ENCODE measurements around the gene TENT4B. TPM values are rescaled to one million over a fixed set of nuclear protein-coding genes. Genes with fewer than 3 reads are reported as not detected.

The TENT4B gene
- total and polyA plus RNA-seq, 8 donors: 1.9 to 7.2 (median 5.3) TPM

DNA sequence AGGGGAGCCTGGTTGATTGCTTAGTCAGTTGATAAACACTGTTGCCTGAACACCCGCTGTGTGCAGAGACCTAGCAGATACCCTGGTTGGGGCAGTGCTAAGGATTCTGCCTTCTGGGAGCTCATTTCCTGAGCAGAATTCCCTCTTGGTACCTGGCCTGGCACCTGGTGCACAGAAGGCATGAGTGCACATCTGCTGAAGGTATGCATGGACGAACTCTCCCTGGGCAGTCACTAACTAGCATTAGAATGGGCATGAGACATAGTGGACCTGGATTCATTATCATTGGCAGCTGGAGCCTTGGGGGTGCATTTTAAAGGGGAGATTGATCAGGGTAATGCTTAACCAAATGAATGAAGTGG is 126.4 kb downstream of the TENT4B start:
- H3K27ac ChIP-seq: peak overlapping the region in 1 of 4 donors; percentile 13
- TF ChIP-seq, protein P1, sequence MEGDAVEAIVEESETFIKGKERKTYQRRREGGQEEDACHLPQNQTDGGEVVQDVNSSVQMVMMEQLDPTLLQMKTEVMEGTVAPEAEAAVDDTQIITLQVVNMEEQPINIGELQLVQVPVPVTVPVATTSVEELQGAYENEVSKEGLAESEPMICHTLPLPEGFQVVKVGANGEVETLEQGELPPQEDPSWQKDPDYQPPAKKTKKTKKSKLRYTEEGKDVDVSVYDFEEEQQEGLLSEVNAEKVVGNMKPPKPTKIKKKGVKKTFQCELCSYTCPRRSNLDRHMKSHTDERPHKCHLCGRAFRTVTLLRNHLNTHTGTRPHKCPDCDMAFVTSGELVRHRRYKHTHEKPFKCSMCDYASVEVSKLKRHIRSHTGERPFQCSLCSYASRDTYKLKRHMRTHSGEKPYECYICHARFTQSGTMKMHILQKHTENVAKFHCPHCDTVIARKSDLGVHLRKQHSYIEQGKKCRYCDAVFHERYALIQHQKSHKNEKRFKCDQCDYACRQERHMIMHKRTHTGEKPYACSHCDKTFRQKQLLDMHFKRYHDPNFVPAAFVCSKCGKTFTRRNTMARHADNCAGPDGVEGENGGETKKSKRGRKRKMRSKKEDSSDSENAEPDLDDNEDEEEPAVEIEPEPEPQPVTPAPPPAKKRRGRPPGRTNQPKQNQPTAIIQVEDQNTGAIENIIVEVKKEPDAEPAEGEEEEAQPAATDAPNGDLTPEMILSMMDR (IDR thresholded peaks at IDR 0.05): no peak
- FAIRE-seq (no peak), DNase-seq (peak in 1 of 6 donors; percentile 12), ATAC-seq (no peak)
- H3K36me3 ChIP-seq: no peaks in the 10 kb centered on the region
- 75 to 88% methylated on average over 2 of the region's 2 CpGs for WGBS, 2 donors
- no peak overlapping the region for H3K4me3 ChIP-seq
- no peaks in the 10 kb centered on the region for H3K9me3 ChIP-seq
- intact Hi-C loops (cut with DNase I): no loop called here
- H3K27me3 ChIP-seq: no peaks in the 10 kb centered on the region
- no peaks in the 10 kb centered on the region for H3K4me1 ChIP-seq

DNA sequence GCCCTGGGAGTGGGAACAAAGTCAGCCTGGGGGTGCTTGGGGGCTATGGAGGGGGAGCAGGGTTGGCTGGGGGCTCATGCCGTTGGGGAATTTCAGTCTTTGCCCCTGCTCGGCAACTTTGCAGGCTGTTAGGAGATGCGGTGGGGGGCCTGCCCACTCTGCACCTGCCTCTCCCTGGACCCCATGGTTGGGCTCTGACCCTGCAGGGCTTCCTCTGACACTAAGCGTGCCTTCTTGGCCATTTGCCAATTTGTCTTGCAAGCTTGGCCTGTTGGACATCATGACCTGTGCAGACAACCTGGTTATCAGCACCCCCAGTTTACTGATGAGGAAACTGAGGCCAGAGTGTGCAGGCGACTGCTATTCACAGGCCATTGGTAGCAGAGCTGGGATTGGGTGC is 127.8 kb downstream of the TENT4B start:
- ATAC-seq (no peak), DNase-seq (peak in 2 of 6 donors; percentile 17 to 40), FAIRE-seq (no peak)
- TF ChIP-seq, protein P1 (IDR thresholded peaks at IDR 0.05): no peak
- H3K27me3 ChIP-seq: no peaks in the 10 kb centered on the region
- H3K27ac ChIP-seq: no peak overlapping the region
- no peaks in the 10 kb centered on the region for H3K36me3 ChIP-seq
- H3K9me3 ChIP-seq: no peaks in the 10 kb centered on the region
- intact Hi-C loops (cut with DNase I): no loop called here
- 86 to 92% methylated on average over 5 of the region's 5 CpGs for WGBS, 2 donors
- H3K4me1 ChIP-seq: no peaks in the 10 kb centered on the region
- H3K4me3 ChIP-seq: no peak overlapping the region

Other genes starting within 250 kb of the TENT4B start
- 10 to 100 TPM in 1 of 6 donors, 1 to 10 TPM in 5; 3.9 to 10.2 (median 6.3) TPM for gene CNEP1R1, start 128.1 kb upstream of the TENT4B start, total RNA-seq
- 1 to 10 TPM; 4.1 to 7.3 TPM for gene CNEP1R1, start 128.1 kb upstream of the TENT4B start, polyA plus RNA-seq
- 10 to 100 TPM in 1 of 6 donors, 1 to 10 TPM in 5; 4.2 to 12.2 (median 9.0) TPM for gene HEATR3, start 87.3 kb upstream of the TENT4B start, total RNA-seq
- 1 to 10 TPM; 2.5 to 6.5 TPM for gene HEATR3, start 87.3 kb upstream of the TENT4B start, polyA plus RNA-seq
- gene ADCY7, start 113.2 kb downstream of the TENT4B start, total RNA-seq: 10 to 100 TPM in 1 of 6 donors, 1 to 10 TPM in 5; 1.9 to 21.1 (median 5.6) TPM
- 1 to 10 TPM; 2.3 to 4.0 TPM for gene ADCY7, start 113.2 kb downstream of the TENT4B start, polyA plus RNA-seq
- 10 to 100 TPM; 25.4 to 40.4 (median 32.4) TPM for gene BRD7, start 215.7 kb downstream of the TENT4B start, total RNA-seq
- gene BRD7, start 215.7 kb downstream of the TENT4B start, polyA plus RNA-seq: 10 to 100 TPM; 23.4 to 34.2 TPM